Measurements from ENCODE around the gene FAM174A. TPM values are rescaled to one million over a fixed set of nuclear protein-coding genes. Genes with fewer than 3 reads are reported as not detected.

FAM174A gene
- total RNA-seq, 4 donors from 2014 or later: 27.8 to 57.3 (median 45.6) TPM

DNA sequence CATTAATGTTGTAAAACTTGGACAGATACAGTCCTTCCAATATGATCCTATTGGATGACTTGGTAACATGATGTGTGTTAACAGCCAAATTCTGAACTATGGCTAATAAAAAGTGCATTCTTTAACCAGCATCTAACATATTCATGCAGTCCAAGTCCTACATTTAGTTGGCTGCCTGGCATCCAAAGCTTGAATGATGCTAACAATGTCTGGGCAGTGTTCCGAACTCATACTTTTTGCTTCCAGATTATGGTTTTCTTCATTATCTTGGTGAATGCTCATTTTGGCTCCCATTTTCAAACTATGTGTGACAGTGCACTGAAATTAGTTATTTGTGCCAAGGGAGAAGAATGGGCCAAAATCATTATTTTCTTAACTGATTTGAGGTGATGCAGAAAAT, 2.8 kb downstream of the FAM174A start:
- Histone ChIP-seq H3K4me1 (peaks cover 70% of the 10 kb centered on the region), H3K4me3 (peak overlapping the region; percentile 2), H3K36me3 (no peaks in the 10 kb centered on the region), H3K27me3 (no peaks in the 10 kb centered on the region), H3K9me3 (no peaks in the 10 kb centered on the region), H3K27ac (no peak overlapping the region)
- DNase-seq (ENCODE audit: low spot score in 2 of 2): no peak
- 60% methylated on average over 1 of the region's 1 CpG for WGBS
- TF ChIP-seq POLR2AphosphoS5 (IDR thresholded peaks at IDR 0.05) (no peak), POLR2A (IDR thresholded peaks at IDR 0.05) (no peak), EP300 (IDR thresholded peaks at IDR 0.05) (no peak)
- TF ChIP-seq, protein P1, sequence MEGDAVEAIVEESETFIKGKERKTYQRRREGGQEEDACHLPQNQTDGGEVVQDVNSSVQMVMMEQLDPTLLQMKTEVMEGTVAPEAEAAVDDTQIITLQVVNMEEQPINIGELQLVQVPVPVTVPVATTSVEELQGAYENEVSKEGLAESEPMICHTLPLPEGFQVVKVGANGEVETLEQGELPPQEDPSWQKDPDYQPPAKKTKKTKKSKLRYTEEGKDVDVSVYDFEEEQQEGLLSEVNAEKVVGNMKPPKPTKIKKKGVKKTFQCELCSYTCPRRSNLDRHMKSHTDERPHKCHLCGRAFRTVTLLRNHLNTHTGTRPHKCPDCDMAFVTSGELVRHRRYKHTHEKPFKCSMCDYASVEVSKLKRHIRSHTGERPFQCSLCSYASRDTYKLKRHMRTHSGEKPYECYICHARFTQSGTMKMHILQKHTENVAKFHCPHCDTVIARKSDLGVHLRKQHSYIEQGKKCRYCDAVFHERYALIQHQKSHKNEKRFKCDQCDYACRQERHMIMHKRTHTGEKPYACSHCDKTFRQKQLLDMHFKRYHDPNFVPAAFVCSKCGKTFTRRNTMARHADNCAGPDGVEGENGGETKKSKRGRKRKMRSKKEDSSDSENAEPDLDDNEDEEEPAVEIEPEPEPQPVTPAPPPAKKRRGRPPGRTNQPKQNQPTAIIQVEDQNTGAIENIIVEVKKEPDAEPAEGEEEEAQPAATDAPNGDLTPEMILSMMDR (IDR thresholded peaks at IDR 0.05): no peak

DNA sequence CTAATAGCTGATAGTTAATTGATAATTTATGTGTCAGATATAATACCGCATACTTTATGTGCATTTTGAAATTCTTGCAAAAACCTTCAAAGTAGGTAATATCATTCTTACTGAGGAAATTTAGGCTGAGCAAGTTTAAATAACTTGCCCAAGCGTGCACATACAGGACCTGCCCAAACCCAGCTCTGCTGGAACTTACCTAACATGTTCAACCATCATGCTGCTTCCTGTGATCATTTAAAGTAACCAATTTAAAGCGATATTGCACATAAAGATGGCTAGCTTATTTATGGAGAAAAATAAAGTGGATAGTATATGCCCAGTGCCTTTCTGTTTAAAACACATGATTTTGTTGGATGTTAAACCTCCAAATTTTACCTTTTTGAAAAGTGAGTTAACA, 4.3 kb downstream of the FAM174A start:
- Histone ChIP-seq H3K9me3 (no peaks in the 10 kb centered on the region), H3K27me3 (no peaks in the 10 kb centered on the region), H3K27ac (no peak overlapping the region), H3K4me3 (peak overlapping the region; percentile 14), H3K36me3 (no peaks in the 10 kb centered on the region), H3K4me1 (peaks cover 71% of the 10 kb centered on the region)
- DNase-seq (ENCODE audit: low spot score in 2 of 2): no peak
- TF ChIP-seq, protein P1 (IDR thresholded peaks at IDR 0.05): no peak
- TF ChIP-seq POLR2AphosphoS5 (IDR thresholded peaks at IDR 0.05) (no peak), POLR2A (IDR thresholded peaks at IDR 0.05) (no peak), EP300 (IDR thresholded peaks at IDR 0.05) (no peak)
- WGBS: 57% methylated on average over 3 of the region's 3 CpGs

DNA sequence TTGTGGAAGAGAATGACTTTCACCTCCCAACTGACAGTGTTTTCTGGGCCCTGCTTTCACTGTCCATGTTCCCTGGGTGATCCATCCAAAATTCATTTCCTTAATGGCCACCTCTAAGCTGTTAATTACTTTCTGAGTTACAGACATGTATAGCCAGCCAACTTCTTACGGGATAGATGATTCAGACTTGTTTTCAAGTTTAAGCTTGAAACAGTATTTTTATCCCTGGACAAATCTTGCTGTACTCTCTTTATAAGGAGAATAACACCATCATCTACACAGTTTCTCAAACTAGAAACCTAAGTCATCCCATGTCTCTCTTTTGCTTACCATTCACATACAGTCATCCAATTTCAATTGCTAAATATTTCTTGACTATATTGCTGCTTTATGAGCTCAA, 6.9 kb downstream of the FAM174A start:
- Histone ChIP-seq H3K4me3 (no peak overlapping the region), H3K9me3 (no peaks in the 10 kb centered on the region), H3K36me3 (no peaks in the 10 kb centered on the region), H3K27me3 (no peaks in the 10 kb centered on the region), H3K4me1 (peaks cover 56% of the 10 kb centered on the region), H3K27ac (peak overlapping the region; percentile 18)
- 27% methylated on average over 1 of the region's 1 CpG for WGBS
- TF ChIP-seq EP300 (IDR thresholded peaks at IDR 0.05) (no peak), POLR2AphosphoS5 (IDR thresholded peaks at IDR 0.05) (no peak), POLR2A (IDR thresholded peaks at IDR 0.05) (no peak)
- TF ChIP-seq, protein P1 (IDR thresholded peaks at IDR 0.05): no peak
- DNase-seq (ENCODE audit: low spot score in 2 of 2): no peak

DNA sequence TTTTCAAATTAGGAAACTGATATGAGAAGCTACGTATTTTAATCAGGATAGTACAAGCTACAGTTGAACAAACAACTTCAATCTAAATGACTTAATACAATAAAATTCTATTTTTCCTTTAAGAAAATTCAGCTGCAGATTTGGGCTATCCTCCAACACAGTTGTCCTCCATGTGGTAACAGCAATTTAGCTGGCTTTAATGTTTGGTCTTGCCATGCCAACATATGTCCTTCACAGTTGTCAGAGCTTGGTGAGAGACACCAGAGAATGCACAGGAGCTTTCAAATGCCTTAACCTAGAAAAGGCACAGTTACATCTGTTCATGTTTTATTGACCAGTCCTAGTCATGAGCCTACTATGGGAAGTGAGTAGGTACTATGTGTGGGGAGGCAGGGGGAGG, 10.8 kb downstream of the FAM174A start:
- no peaks in the 10 kb centered on the region for H3K9me3 ChIP-seq
- no peak overlapping the region for H3K4me3 ChIP-seq
- no peaks in the 10 kb centered on the region for H3K27me3 ChIP-seq
- WGBS: 91% methylated on average over 1 of the region's 1 CpG
- no peak for DNase-seq (ENCODE audit: low spot score in 2 of 2)
- H3K36me3 ChIP-seq: no peaks in the 10 kb centered on the region
- peaks cover 21% of the 10 kb centered on the region for H3K4me1 ChIP-seq
- TF ChIP-seq, protein P1 (IDR thresholded peaks at IDR 0.05): no peak
- no peak for TF ChIP-seq EP300 (IDR thresholded peaks at IDR 0.05)
- no peak for TF ChIP-seq POLR2A (IDR thresholded peaks at IDR 0.05)
- no peak for TF ChIP-seq POLR2AphosphoS5 (IDR thresholded peaks at IDR 0.05)
- H3K27ac ChIP-seq: no peak overlapping the region

DNA sequence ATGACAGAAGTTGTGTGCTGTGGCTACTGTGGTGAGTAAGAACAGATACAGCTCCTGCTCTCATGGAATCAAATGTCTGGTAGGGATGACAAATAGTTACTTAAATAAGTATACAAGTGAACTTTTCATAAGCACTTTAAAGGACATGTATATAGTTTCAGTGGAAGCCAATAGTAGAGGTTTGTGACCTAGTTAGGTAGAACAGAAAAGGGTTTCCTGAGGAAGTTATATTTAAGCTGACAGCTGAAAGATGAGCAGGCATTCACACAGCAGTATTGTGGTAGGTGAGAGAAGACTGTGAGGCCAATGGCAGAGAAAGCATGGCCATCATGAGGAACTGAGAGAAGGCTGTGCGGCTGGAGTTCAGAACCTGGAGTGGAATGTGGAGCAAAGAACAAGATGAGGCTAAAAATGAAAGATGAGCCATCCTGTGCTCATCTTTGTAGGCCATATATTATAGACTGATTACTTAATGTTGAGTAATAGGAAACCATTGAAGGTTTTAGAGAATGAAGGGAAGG, 15.4 kb downstream of the FAM174A start:
- no peak overlapping the region for H3K27ac ChIP-seq
- DNase-seq (ENCODE audit: low spot score in 2 of 2): no peak

DNA sequence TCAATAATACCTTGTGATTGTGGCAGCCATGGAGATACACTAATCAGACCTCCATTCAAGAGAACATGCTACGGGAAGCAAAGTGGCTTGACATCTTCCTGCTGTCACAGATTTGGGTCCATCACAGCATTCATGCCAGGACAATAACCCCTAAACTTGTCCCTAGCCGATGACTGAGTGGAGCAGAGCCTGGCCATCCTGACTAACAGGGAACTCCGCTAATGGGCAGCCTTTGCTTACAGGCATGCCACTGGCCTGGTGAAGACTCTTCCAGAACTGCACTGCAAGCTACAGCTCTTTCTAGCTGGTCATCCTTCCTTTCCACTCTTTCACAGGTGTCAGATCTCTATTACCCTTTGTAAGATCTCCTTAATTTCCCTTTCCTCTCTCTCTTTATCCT, 16.0 kb downstream of the FAM174A start:
- peaks cover 11% of the 10 kb centered on the region for H3K4me1 ChIP-seq
- H3K36me3 ChIP-seq: no peaks in the 10 kb centered on the region
- no peak overlapping the region for H3K27ac ChIP-seq
- no peaks in the 10 kb centered on the region for H3K27me3 ChIP-seq
- no peaks in the 10 kb centered on the region for H3K9me3 ChIP-seq
- 88% methylated on average over 3 of the region's 3 CpGs for WGBS
- no peak for TF ChIP-seq EP300 (IDR thresholded peaks at IDR 0.05)
- TF ChIP-seq POLR2AphosphoS5 (IDR thresholded peaks at IDR 0.05): no peak
- no peak for TF ChIP-seq POLR2A (IDR thresholded peaks at IDR 0.05)
- TF ChIP-seq, protein P1 (IDR thresholded peaks at IDR 0.05): no peak
- DNase-seq (ENCODE audit: low spot score in 2 of 2): no peak
- H3K4me3 ChIP-seq: no peak overlapping the region

More for the DNA sequence above, 15.4 kb downstream of the FAM174A start:
- WGBS: 93% methylated on average over 1 of the region's 1 CpG
- H3K4me1 ChIP-seq: peaks cover 11% of the 10 kb centered on the region
- no peaks in the 10 kb centered on the region for H3K9me3 ChIP-seq
- no peaks in the 10 kb centered on the region for H3K36me3 ChIP-seq
- no peak for TF ChIP-seq POLR2AphosphoS5 (IDR thresholded peaks at IDR 0.05)
- H3K4me3 ChIP-seq: no peak overlapping the region
- no peaks in the 10 kb centered on the region for H3K27me3 ChIP-seq
